Thyroid gland (tissue), 4 donors: ENCODE results near the gene TRIM26.

ENCODE experiments used
- CTCF ChIP-seq, 6 experiments: fragments of 200-600 bp in 3 of 6; fragments of 450-650 bp in 3 of 6; sonication (generic) in 3 of 6; IDR thresholded peaks; one replicate each; pipeline ENCODE4 v1.5.1; 2016 to 2019; ENCODE audit warnings: antibody characterized with exemption in 6 of 6, mild to moderate bottlenecking in 2 of 6, inconsistent platforms in 1 of 6, moderate library complexity in 1 of 6
- POLR2A ChIP-seq, 2 donors: fragments of 450-650 bp; IDR thresholded peaks; one replicate each; pipeline ENCODE4 v1.6.1; 2017; ENCODE audit warnings: antibody characterized with exemption in 2 of 2, mild to moderate bottlenecking in 2 of 2, moderate library complexity in 1 of 2

GRCh38 chr6:30160785-30161531 is 52.2 kb downstream of the TRIM26 start, which contains the start of gene TRIM10:
- no peak for TF ChIP-seq CTCF (IDR thresholded peaks at IDR 0.05)
- no peak for TF ChIP-seq POLR2A (IDR thresholded peaks at IDR 0.05)
